ENCODE results near the gene ADORA2A.

The ADORA2A gene

DNA sequence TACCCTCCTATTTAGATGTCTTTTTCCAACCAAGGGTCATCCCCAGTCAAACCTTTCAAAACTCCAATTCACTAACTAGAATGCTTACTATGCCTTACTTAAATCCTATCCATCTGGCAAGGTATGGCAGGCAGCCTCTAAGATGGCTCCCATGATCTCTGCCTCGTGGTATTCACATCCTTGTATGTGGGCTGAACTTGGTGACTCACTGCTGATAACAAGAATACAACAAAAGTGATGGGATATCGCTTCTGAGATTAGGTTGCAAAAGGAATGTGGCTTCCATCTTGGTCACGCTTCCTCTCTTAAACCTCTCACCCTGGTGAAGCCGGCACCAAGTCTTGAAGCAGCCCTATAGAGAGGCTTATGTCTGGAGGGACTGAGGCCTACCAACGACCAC is 38.2 kb downstream of the ADORA2A start:
- peaks cover 17% of the 10 kb centered on the region; the same call in 1 of the 2 replicates for H3K4me1 ChIP-seq (ENCODE audit: insufficient read depth, low read length)
- no peaks in the 10 kb centered on the region for H3K36me3 ChIP-seq (ENCODE audit: insufficient read depth, low read depth, low read length)
- no peaks in the 10 kb centered on the region for H3K9me3 ChIP-seq (ENCODE audit: insufficient read depth, low read depth, low read length)
- no peak overlapping the region for H3K4me3 ChIP-seq (ENCODE audit: low read length)
- no peaks in the 10 kb centered on the region for H3K27me3 ChIP-seq (ENCODE audit: insufficient read depth, low read length)
- H3K27ac ChIP-seq (ENCODE audit: low read length): no peak overlapping the region
- no peak overlapping the region for H3K9ac ChIP-seq (ENCODE audit: low read depth, low read length)

DNA sequence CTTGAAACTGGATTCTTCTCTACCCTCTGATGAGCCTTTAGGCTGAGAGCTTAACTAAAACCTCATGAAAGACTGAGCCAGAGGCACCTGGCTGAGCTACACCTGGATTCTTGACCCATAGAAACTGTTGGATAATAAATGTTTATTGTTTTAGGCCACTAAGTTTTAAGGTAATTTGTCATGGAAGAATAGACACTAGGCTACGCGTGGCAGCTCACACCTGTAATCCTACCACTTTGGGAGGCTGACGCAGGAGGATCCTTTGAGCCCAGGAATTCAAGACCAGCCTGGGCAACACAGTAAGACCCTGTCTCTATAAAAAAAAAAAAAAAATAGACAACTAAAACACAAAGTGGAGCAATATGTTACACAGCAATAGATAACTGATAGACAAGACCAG is 38.6 kb downstream of the ADORA2A start:
- H3K4me3 ChIP-seq (ENCODE audit: low read length): no peak overlapping the region
- peaks cover 13% of the 10 kb centered on the region; the same call in 1 of the 2 replicates for H3K4me1 ChIP-seq (ENCODE audit: insufficient read depth, low read length)
- H3K9me3 ChIP-seq (ENCODE audit: insufficient read depth, low read depth, low read length): no peaks in the 10 kb centered on the region
- no peak overlapping the region for H3K9ac ChIP-seq (ENCODE audit: low read depth, low read length)
- H3K27ac ChIP-seq (ENCODE audit: low read length): no peak overlapping the region
- H3K27me3 ChIP-seq (ENCODE audit: insufficient read depth, low read length): no peaks in the 10 kb centered on the region
- H3K36me3 ChIP-seq (ENCODE audit: insufficient read depth, low read depth, low read length): no peaks in the 10 kb centered on the region

DNA sequence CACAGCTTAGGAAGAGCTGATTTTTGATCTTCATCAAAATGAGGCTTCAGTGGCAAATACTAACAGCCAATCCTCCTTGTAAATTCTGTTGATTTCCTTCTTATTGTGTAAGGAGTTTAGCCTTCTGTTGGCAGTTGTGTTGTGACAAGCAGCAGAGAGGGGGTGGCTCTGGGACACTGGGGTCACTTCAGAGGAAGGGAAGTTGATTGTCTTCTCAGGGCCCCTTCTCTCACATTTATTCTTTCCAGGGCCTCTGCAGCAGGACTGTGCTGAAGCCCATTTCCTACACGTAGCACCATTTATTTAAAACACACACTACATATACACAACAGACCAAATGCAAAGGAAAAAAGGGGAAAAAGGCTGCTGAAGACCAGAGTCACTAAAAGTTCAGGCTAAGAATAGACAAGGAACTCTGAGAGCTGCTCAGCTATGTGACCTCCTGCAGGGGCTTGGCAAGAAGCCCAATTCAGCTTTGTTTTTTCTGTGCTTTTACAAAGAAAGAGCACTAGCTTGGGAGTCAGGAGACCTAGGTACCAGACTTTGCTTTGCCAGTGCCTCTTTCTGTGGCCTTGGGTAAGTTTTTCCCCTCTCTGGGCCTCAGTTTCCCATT is 39.4 kb downstream of the ADORA2A start:
- H3K4me3 ChIP-seq (ENCODE audit: low read length): no peak overlapping the region
- peaks cover 13% of the 10 kb centered on the region; the same call in 1 of the 2 replicates for H3K4me1 ChIP-seq (ENCODE audit: insufficient read depth, low read length)
- no peaks in the 10 kb centered on the region for H3K27me3 ChIP-seq (ENCODE audit: insufficient read depth, low read length)
- no peak overlapping the region for H3K9ac ChIP-seq (ENCODE audit: low read depth, low read length)
- H3K36me3 ChIP-seq (ENCODE audit: insufficient read depth, low read depth, low read length): no peaks in the 10 kb centered on the region
- no peak overlapping the region for H3K27ac ChIP-seq (ENCODE audit: low read length)
- H3K9me3 ChIP-seq (ENCODE audit: insufficient read depth, low read depth, low read length): no peaks in the 10 kb centered on the region

DNA sequence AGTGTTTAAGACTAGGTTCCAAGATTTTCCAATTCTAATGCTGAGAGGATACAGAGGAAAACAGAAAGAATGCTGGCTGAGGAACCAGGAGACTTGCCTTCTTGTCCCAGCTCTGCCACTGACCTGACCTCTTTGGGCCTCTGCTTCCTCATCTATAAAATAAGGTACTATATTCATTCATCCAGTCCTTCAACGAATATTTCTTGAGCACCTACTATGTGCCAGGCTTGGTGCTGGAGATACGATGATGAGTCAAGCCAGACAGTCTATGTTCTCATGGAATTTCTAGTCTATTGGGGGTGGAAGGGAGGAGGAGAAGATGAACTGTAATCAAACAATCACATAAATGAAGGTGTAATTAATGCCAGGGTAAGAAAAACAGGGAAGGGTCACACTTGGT is 39.9 kb downstream of the ADORA2A start:
- Histone ChIP-seq H3K9ac (ENCODE audit: low read depth, low read length) (no peak overlapping the region), H3K4me3 (ENCODE audit: low read length) (no peak overlapping the region), H3K27ac (ENCODE audit: low read length) (no peak overlapping the region), H3K27me3 (ENCODE audit: insufficient read depth, low read length) (no peaks in the 10 kb centered on the region), H3K9me3 (ENCODE audit: insufficient read depth, low read depth, low read length) (no peaks in the 10 kb centered on the region), H3K4me1 (ENCODE audit: insufficient read depth, low read length) (peaks cover 13% of the 10 kb centered on the region; the same call in 1 of the 2 replicates), H3K36me3 (ENCODE audit: insufficient read depth, low read depth, low read length) (no peaks in the 10 kb centered on the region)

DNA sequence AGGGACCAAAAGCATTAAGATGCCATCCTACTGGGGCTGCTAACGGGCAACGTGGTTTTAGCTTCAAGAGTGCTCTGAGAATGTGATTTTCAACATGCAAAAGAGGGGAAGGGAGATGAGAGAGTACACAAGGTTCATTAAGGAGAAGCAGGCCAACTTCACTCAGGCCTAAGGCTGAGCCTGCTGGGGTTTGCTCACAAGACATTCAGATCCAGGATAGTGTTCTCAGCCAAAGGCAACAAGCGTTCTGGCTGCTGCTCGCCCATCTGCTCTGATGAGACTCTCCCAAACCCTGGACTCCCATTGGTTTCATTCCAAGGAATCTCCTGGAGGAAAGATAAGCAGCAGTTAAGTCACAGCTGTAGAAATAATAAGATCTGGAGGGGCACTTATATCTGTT is 44.2 kb downstream of the ADORA2A start:
- Histone ChIP-seq H3K27me3 (ENCODE audit: insufficient read depth, low read length) (no peaks in the 10 kb centered on the region), H3K27ac (ENCODE audit: low read length) (no peak overlapping the region), H3K4me3 (ENCODE audit: low read length) (no peak overlapping the region), H3K36me3 (ENCODE audit: insufficient read depth, low read depth, low read length) (no peaks in the 10 kb centered on the region), H3K9ac (ENCODE audit: low read depth, low read length) (no peak overlapping the region), H3K9me3 (ENCODE audit: insufficient read depth, low read depth, low read length) (peaks cover 3% of the 10 kb centered on the region; the same call in 1 of the 2 replicates), H3K4me1 (ENCODE audit: insufficient read depth, low read length) (peaks cover 10% of the 10 kb centered on the region; the same call in 1 of the 2 replicates)

DNA sequence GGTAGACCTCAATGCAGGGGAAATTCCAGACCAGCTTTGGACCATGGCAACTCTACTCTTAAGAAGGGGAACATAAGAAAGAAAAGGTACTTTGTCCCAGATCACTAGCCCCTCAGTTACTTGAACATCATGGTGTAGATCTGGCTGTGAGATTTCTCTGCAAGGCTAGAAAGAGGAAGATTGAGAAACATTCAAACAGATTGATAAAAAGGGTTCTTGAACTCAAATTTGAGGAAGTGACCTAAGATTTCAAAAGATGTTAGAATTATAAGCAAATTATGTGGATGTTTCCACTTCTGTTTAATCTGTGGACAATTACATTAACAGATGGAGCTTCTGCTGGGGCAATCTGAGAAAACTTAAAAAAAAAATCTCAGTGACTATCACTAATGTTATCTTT is 45.9 kb downstream of the ADORA2A start:
- no peaks in the 10 kb centered on the region for H3K36me3 ChIP-seq (ENCODE audit: insufficient read depth, low read depth, low read length)
- no peak overlapping the region for H3K9ac ChIP-seq (ENCODE audit: low read depth, low read length)
- no peak overlapping the region for H3K27ac ChIP-seq (ENCODE audit: low read length)
- peaks cover 3% of the 10 kb centered on the region; the same call in 1 of the 2 replicates for H3K9me3 ChIP-seq (ENCODE audit: insufficient read depth, low read depth, low read length)
- no peak overlapping the region for H3K4me3 ChIP-seq (ENCODE audit: low read length)
- H3K4me1 ChIP-seq (ENCODE audit: insufficient read depth, low read length): no peaks in the 10 kb centered on the region
- H3K27me3 ChIP-seq (ENCODE audit: insufficient read depth, low read length): no peaks in the 10 kb centered on the region

DNA sequence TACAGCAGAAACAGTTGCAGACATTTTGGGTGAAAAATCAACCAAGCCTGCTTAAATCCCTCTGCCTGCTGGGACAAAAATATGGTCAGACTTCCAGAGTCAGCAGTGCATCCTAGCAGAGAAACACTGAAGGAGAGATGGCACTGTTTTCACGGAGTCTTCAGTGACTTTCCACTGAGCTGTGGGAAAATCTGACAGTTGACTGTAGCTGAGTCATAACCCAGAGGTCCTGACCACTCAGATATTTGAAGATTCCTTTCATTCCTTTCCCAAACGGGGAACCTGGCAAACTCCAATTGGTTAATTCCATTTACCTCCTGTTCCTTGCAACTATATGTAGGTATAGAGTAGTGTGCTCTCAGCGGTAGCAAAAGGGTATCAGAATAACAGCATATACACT is 46.8 kb downstream of the ADORA2A start:
- H3K9me3 ChIP-seq (ENCODE audit: insufficient read depth, low read depth, low read length): peaks cover 3% of the 10 kb centered on the region; the same call in 1 of the 2 replicates
- no peak overlapping the region for H3K4me3 ChIP-seq (ENCODE audit: low read length)
- H3K27ac ChIP-seq (ENCODE audit: low read length): no peak overlapping the region
- no peak overlapping the region for H3K9ac ChIP-seq (ENCODE audit: low read depth, low read length)
- no peaks in the 10 kb centered on the region for H3K36me3 ChIP-seq (ENCODE audit: insufficient read depth, low read depth, low read length)
- H3K4me1 ChIP-seq (ENCODE audit: insufficient read depth, low read length): no peaks in the 10 kb centered on the region
- H3K27me3 ChIP-seq (ENCODE audit: insufficient read depth, low read length): no peaks in the 10 kb centered on the region

DNA sequence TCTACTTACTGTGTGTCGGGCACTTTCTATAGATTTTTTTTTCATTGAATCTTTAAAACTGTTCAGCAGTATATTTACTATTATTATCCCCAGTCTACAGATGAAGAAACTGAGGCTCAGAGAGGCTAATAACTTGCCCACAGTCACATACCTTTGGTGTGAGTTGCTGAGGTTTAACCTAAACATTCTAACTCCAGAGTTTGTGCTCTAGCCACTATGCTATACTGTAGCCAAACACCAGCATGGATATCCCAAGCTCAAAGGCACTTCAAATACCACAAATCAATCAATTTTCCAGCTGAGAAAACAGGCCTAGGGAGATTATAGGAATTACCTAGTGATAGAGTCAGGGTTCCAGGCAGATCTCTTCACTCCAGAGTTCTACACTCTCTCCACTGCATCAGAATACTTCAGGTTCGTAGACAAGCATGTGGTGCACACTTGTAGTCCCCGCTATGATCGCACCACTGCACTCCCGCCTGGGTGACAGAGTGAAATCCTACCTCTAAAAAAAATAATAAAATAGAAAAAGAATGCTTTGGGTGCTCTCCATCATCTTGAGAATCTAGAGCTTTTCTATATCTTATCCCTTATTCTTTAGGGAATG is 47.4 kb downstream of the ADORA2A start:
- Histone ChIP-seq H3K4me1 (ENCODE audit: insufficient read depth, low read length) (no peaks in the 10 kb centered on the region), H3K4me3 (ENCODE audit: low read length) (no peak overlapping the region), H3K9me3 (ENCODE audit: insufficient read depth, low read depth, low read length) (peaks cover 3% of the 10 kb centered on the region; the same call in 1 of the 2 replicates), H3K27ac (ENCODE audit: low read length) (no peak overlapping the region), H3K27me3 (ENCODE audit: insufficient read depth, low read length) (no peaks in the 10 kb centered on the region), H3K9ac (ENCODE audit: low read depth, low read length) (no peak overlapping the region), H3K36me3 (ENCODE audit: insufficient read depth, low read depth, low read length) (no peaks in the 10 kb centered on the region)

DNA sequence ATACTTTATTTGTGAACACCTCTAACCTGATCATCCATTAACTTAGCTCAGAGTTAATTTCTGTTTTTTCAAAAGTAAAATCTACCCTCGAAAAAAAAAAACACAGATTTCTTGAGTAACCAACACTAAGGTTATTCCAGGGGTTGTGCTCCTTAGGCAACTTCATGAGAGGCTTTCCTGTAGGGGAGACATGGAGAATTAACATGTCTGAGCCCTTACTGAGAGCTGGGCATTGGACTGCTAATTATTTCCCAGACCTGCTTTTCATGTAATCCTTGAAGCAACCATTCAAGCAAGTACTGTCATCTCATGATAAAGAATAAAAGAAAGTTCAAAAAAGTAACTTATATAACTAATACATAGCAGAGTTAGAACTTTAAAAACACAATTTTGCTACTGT is 54.2 kb downstream of the ADORA2A start:
- Histone ChIP-seq H3K9ac (ENCODE audit: low read depth, low read length) (no peak overlapping the region), H3K4me3 (ENCODE audit: low read length) (no peak overlapping the region), H3K36me3 (ENCODE audit: insufficient read depth, low read depth, low read length) (no peaks in the 10 kb centered on the region), H3K4me1 (ENCODE audit: insufficient read depth, low read length) (peaks cover 15% of the 10 kb centered on the region), H3K27ac (ENCODE audit: low read length) (no peak overlapping the region), H3K27me3 (ENCODE audit: insufficient read depth, low read length) (no peaks in the 10 kb centered on the region), H3K9me3 (ENCODE audit: insufficient read depth, low read depth, low read length) (no peaks in the 10 kb centered on the region)

DNA sequence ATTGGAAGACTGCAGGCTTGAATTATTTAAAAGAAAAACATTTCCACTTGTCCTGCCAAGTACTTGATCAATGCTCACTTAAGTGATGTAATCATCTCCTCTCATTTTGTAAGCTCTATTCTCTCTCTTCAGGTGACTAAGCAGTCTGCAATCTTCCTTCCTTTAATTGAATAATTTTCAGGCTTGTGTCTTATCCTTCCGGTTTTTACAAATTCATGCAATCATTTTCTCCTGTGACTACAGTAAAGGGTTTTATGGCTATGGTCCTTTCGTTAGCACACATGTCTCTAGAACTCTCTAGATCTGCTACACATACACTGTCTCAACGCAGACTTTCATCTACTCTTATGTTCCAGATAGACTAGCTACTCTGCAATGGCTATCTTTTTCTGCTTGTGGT is 55.2 kb downstream of the ADORA2A start:
- Histone ChIP-seq H3K27ac (ENCODE audit: low read length) (no peak overlapping the region), H3K36me3 (ENCODE audit: insufficient read depth, low read depth, low read length) (no peaks in the 10 kb centered on the region), H3K4me1 (ENCODE audit: insufficient read depth, low read length) (peaks cover 15% of the 10 kb centered on the region), H3K4me3 (ENCODE audit: low read length) (no peak overlapping the region), H3K27me3 (ENCODE audit: insufficient read depth, low read length) (no peaks in the 10 kb centered on the region), H3K9me3 (ENCODE audit: insufficient read depth, low read depth, low read length) (no peaks in the 10 kb centered on the region), H3K9ac (ENCODE audit: low read depth, low read length) (no peak overlapping the region)

DNA sequence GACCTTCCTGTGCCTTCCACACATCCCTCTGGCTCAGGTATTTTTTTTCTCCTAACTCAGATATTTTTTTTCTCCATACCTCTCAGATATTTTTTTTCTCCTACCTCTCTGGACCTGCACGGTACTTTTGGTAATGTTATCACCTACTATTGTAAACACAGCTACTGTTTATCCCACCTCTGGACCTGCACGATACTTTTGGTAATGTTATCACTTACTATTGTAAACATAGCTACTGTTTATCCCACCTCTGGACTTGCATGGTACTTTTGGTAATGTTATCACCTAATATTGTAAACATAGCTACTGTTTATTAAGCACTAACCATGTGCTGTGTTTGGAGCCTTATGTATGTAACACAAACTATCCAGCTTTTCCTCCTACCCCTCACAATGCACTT is 55.6 kb downstream of the ADORA2A start:
- Histone ChIP-seq H3K27me3 (ENCODE audit: insufficient read depth, low read length) (no peaks in the 10 kb centered on the region), H3K4me1 (ENCODE audit: insufficient read depth, low read length) (peaks cover 15% of the 10 kb centered on the region), H3K9me3 (ENCODE audit: insufficient read depth, low read depth, low read length) (no peaks in the 10 kb centered on the region), H3K9ac (ENCODE audit: low read depth, low read length) (no peak overlapping the region), H3K27ac (ENCODE audit: low read length) (no peak overlapping the region), H3K4me3 (ENCODE audit: low read length) (no peak overlapping the region), H3K36me3 (ENCODE audit: insufficient read depth, low read depth, low read length) (no peaks in the 10 kb centered on the region)

DNA sequence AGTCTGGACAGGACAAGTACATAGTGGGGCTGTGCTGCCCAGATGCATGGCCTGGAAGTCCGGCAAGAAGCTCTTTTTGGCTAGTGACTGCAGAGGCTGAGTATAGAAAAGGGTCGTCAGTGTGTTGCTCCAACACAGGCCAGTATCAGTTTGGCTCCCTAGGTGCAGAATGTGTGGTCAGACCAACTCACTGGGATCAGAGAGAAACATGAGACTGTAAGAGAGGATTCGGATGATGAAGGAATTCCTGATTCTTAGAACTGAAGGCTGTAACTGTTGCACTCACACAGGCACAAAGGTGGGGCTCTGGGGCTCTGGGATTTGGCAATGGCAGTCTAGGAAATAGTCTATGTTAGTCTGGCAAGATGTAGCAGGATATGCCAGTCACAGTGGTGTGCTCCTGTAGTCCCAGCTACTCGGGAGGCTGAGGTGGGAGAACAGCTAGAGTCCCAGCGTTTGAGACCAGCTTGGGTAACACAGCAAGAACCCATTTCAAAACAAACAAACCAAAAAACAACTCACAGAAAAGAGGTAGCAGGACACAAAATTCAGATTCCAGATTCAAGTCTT is 56.7 kb downstream of the ADORA2A start:
- no peak overlapping the region for H3K27ac ChIP-seq (ENCODE audit: low read length)
- no peaks in the 10 kb centered on the region for H3K36me3 ChIP-seq (ENCODE audit: insufficient read depth, low read depth, low read length)
- no peaks in the 10 kb centered on the region for H3K27me3 ChIP-seq (ENCODE audit: insufficient read depth, low read length)
- H3K4me3 ChIP-seq (ENCODE audit: low read length): no peak overlapping the region
- no peak overlapping the region for H3K9ac ChIP-seq (ENCODE audit: low read depth, low read length)
- H3K4me1 ChIP-seq (ENCODE audit: insufficient read depth, low read length): peaks cover 15% of the 10 kb centered on the region
- no peaks in the 10 kb centered on the region for H3K9me3 ChIP-seq (ENCODE audit: insufficient read depth, low read depth, low read length)

Measured in iPS-20b (cell line).